Vagina (tissue), 2 donors: Measurements from ENCODE around the gene OXSR1.

Source experiments
- CTCF ChIP-seq, 3 experiments: fragments of 450-650 bp in 2 of 3; fragments of 200-600 bp in 1 of 3; sonication (generic) in 1 of 3; IDR thresholded peaks; one replicate each; pipeline ENCODE4 v1.5.1; 2017 to 2019; ENCODE audit warnings: antibody characterized with exemption in 3 of 3, mild to moderate bottlenecking in 2 of 3, moderate library complexity in 2 of 3
- POLR2A ChIP-seq, 2 donors: fragments of 450-650 bp; IDR thresholded peaks; one replicate each; pipeline ENCODE4 v1.6.1; 2017; ENCODE audit warnings: antibody characterized with exemption in 2 of 2, mild to moderate bottlenecking in 2 of 2, moderate library complexity in 2 of 2

GRCh38 chr3:38165722-38166387 is 518 bp downstream of the OXSR1 start:
- TF ChIP-seq CTCF (IDR thresholded peaks at IDR 0.05) (no peak), POLR2A (IDR thresholded peaks at IDR 0.05) (no peak)
